ENCODE measurements around the gene USP3.

Gene USP3

GRCh38 chr15:63493436-63493835 is 11.0 kb upstream of the USP3 start:
- no peaks in the 10 kb centered on the region for H3K79me2 ChIP-seq (ENCODE audit: insufficient read depth, low read length)
- no peak overlapping the region for H3K4me2 ChIP-seq (ENCODE audit: low read depth, low read length, poor library complexity, severe bottlenecking)
- H3F3A ChIP-seq (ENCODE audit: insufficient read depth), result 0 out of 2 replicates have a peak, but pooled peaks cover 3% of the 10 kb centered on the region
- H3K9me2 ChIP-seq (replicated peaks; ENCODE audit: insufficient read depth, low read length), result no peaks in the 10 kb centered on the region
- no peaks in the 10 kb centered on the region for H3K36me3 ChIP-seq (ENCODE audit: low read length)
- H3K4me3 ChIP-seq (ENCODE audit: insufficient read depth, low read length, poor library complexity, severe bottlenecking), result no peak overlapping the region
- H4K20me1 ChIP-seq (ENCODE audit: low read depth, low read length), result no peaks in the 10 kb centered on the region
- no peak overlapping the region for H3K27ac ChIP-seq (ENCODE audit: low read depth, low read length)
- no peak for TF ChIP-seq EZH2phosphoT487 (conservative IDR thresholded peaks at IDR 0.05; ENCODE audit: low read length)
- TF ChIP-seq CTCF (IDR thresholded peaks at IDR 0.05; ENCODE audit: insufficient read depth, low read length, poor library complexity, severe bottlenecking), result no peak
- H2AFZ ChIP-seq (ENCODE audit: low read depth, low read length, severe bottlenecking), result no peak overlapping the region
- H3K27me3 ChIP-seq (ENCODE audit: low read length), result no peaks in the 10 kb centered on the region
- H3K9me3 ChIP-seq (ENCODE audit: insufficient read depth, low read length), result no peaks in the 10 kb centered on the region
- H3K9ac ChIP-seq (ENCODE audit: low read length), result no peak overlapping the region

GRCh38 chr15:63494408-63494807 is 10.0 kb upstream of the USP3 start:
- Histone ChIP-seq H3K27me3 (ENCODE audit: low read length) (no peaks in the 10 kb centered on the region), H4K20me1 (ENCODE audit: low read depth, low read length) (no peaks in the 10 kb centered on the region), H3K79me2 (ENCODE audit: insufficient read depth, low read length) (no peaks in the 10 kb centered on the region), H3K36me3 (ENCODE audit: low read length) (no peaks in the 10 kb centered on the region), H3F3A (ENCODE audit: insufficient read depth) (0 out of 2 replicates have a peak, but pooled peaks cover 3% of the 10 kb centered on the region), H3K9ac (ENCODE audit: low read length) (no peak overlapping the region), H3K9me3 (ENCODE audit: insufficient read depth, low read length) (no peaks in the 10 kb centered on the region), H3K9me2 (replicated peaks; ENCODE audit: insufficient read depth, low read length) (no peaks in the 10 kb centered on the region), H2AFZ (ENCODE audit: low read depth, low read length, severe bottlenecking) (no peak overlapping the region), H3K4me2 (ENCODE audit: low read depth, low read length, poor library complexity, severe bottlenecking) (no peak overlapping the region), H3K4me3 (ENCODE audit: insufficient read depth, low read length, poor library complexity, severe bottlenecking) (no peak overlapping the region), H3K27ac (ENCODE audit: low read depth, low read length) (no peak overlapping the region)
- TF ChIP-seq CTCF (IDR thresholded peaks at IDR 0.05; ENCODE audit: insufficient read depth, low read length, poor library complexity, severe bottlenecking) (no peak), EZH2phosphoT487 (conservative IDR thresholded peaks at IDR 0.05; ENCODE audit: low read length) (no peak)

- H4K20me1 ChIP-seq (ENCODE audit: low read depth, low read length), result no peaks in the 10 kb centered on the region
- no peak for TF ChIP-seq CTCF (IDR thresholded peaks at IDR 0.05; ENCODE audit: insufficient read depth, low read length, poor library complexity, severe bottlenecking)
- no peak for TF ChIP-seq EZH2phosphoT487 (conservative IDR thresholded peaks at IDR 0.05; ENCODE audit: low read length)
- no peak overlapping the region for H2AFZ ChIP-seq (ENCODE audit: low read depth, low read length, severe bottlenecking)
- no peak overlapping the region for H3K4me3 ChIP-seq (ENCODE audit: insufficient read depth, low read length, poor library complexity, severe bottlenecking)
- H3K36me3 ChIP-seq (ENCODE audit: low read length), result no peaks in the 10 kb centered on the region
- no peak overlapping the region for H3K27ac ChIP-seq (ENCODE audit: low read depth, low read length)
- no peak overlapping the region for H3K9ac ChIP-seq (ENCODE audit: low read length)
- H3K79me2 ChIP-seq (ENCODE audit: insufficient read depth, low read length), result no peaks in the 10 kb centered on the region
- no peak overlapping the region for H3K4me2 ChIP-seq (ENCODE audit: low read depth, low read length, poor library complexity, severe bottlenecking)
- no peaks in the 10 kb centered on the region for H3K27me3 ChIP-seq (ENCODE audit: low read length)
- H3K9me3 ChIP-seq (ENCODE audit: insufficient read depth, low read length), result no peaks in the 10 kb centered on the region
- no peaks in the 10 kb centered on the region for H3K9me2 ChIP-seq (replicated peaks; ENCODE audit: insufficient read depth, low read length)
- H3F3A ChIP-seq (ENCODE audit: insufficient read depth), result 0 out of 2 replicates have a peak, but pooled peaks cover 6% of the 10 kb centered on the region
Measured at GRCh38 chr15:63495343-63495742, 9.1 kb upstream of the USP3 start.
